Activated CD8-positive, alpha-beta T cell treated with anti-CD3 and anti-CD28 coated beads, Interleukin-2, amount 10 ng/mL, durations not matched to agents 7 days and 5 days (primary cell): ENCODE results near the gene YARS1. TPM values are rescaled to one million over a fixed set of nuclear protein-coding genes. Genes with fewer than 3 reads are reported as not detected.
A peak's percentile ranks its signal among the peaks of the same experiment; 100 is the strongest.

Experiments used
- ATAC-seq: fragments of 150-1000 bp; cut with Tn5 transposase; one replicate; pipeline ENCODE4 v1.10.0; 2021; ENCODE audit warnings: moderate library complexity
- CTCF ChIA-PET: fragments of 350-600 bp; sonication (Branson Sonifier 250); formaldehyde crosslinking; loops from one replicate; lab custom pipeline; 2021; ENCODE audit warnings: antibody characterized with exemption; lab: Charles Lee
- POLR2A ChIA-PET: fragments of 350-600 bp; sonication (Branson Sonifier 250); formaldehyde crosslinking; loops from one replicate; lab custom pipeline; 2021; ENCODE audit warnings: antibody characterized with exemption; lab: Charles Lee
- DNase-seq: peaks from one replicate; pipeline ENCODE4 v3.0.0-alpha.2; 2020
- H3K27ac Mint-ChIP-seq: one replicate; pipeline ENCODE4 v1.8.0; 2021; ENCODE audit warnings: mild to moderate bottlenecking, mixed read lengths
- H3K27me3 Mint-ChIP-seq: one replicate; pipeline ENCODE4 v1.8.0; 2021; ENCODE audit warnings: low read depth, mixed read lengths
- H3K36me3 Mint-ChIP-seq: one replicate; pipeline ENCODE4 v1.8.0; 2021; ENCODE audit warnings: low read depth, mixed read lengths
- H3K4me1 Mint-ChIP-seq: one replicate; pipeline ENCODE4 v1.8.0; 2021; ENCODE audit warnings: low read depth, mixed read lengths
- H3K4me3 Mint-ChIP-seq: one replicate; pipeline ENCODE4 v1.8.0; 2021; ENCODE audit warnings: mild to moderate bottlenecking, mixed read lengths
- H3K9me3 Mint-ChIP-seq: one replicate; pipeline ENCODE4 v1.8.0; 2022; ENCODE audit warnings: mixed read lengths; ENCODE audit not compliant: insufficient read depth
- total RNA-seq, 2 experiments: library from RNA; stranded (reverse); gene quantifications; one replicate each; pipeline ENCODE4 v1.2.3, GENCODE V29; 2021

YARS1 gene
- total RNA-seq, 2 experiments from 2014 or later, result 175 to 189 TPM

- H3K27me3 Mint-ChIP-seq, result peaks cover 2% of the 10 kb centered on the region
- no peaks in the 10 kb centered on the region for H3K36me3 Mint-ChIP-seq
- ChIA-PET CTCF (interaction anchor here (2.7 kb wide), 1 partner anchor 22 kb away, joined by 11 read pairs; no protein-coding TSS in a partner anchor), POLR2A (no interaction called here)
- DNase-seq (no peak), ATAC-seq (no peak)
- H3K27ac Mint-ChIP-seq, result no peak overlapping the region
- no peak overlapping the region for H3K4me3 Mint-ChIP-seq
- no peaks in the 10 kb centered on the region for H3K9me3 Mint-ChIP-seq
- H3K4me1 Mint-ChIP-seq, result peaks cover 4% of the 10 kb centered on the region
Measured at GRCh38 chr1:32733582-32734321, 83.4 kb downstream of the YARS1 start.

- ChIA-PET CTCF (interaction anchor here (0.8 to 3.9 kb wide), 3 partner anchors 17 to 144 kb away, joined by 3 to 29 read pairs (median 3); no protein-coding TSS in a partner anchor), POLR2A (no interaction called here)
- ATAC-seq, result no peak
- no peak for DNase-seq
- peaks cover 5% of the 10 kb centered on the region for H3K27me3 Mint-ChIP-seq
- peaks cover 17% of the 10 kb centered on the region for H3K4me1 Mint-ChIP-seq
- no peaks in the 10 kb centered on the region for H3K36me3 Mint-ChIP-seq
- no peaks in the 10 kb centered on the region for H3K9me3 Mint-ChIP-seq
- no peak overlapping the region for H3K4me3 Mint-ChIP-seq
- H3K27ac Mint-ChIP-seq, result no peak overlapping the region
Measured at GRCh38 chr1:32729254-32730046, 87.7 kb downstream of the YARS1 start.

- ChIA-PET CTCF (interaction anchor here (0.7 to 3.9 kb wide), 3 partner anchors 17 to 144 kb away, joined by 3 to 29 read pairs (median 3); no protein-coding TSS in a partner anchor), POLR2A (no interaction called here)
- Mint-ChIP-seq H3K9me3 (no peaks in the 10 kb centered on the region), H3K36me3 (no peaks in the 10 kb centered on the region), H3K4me1 (peaks cover 18% of the 10 kb centered on the region), H3K27me3 (peaks cover 5% of the 10 kb centered on the region), H3K4me3 (no peak overlapping the region), H3K27ac (no peak overlapping the region)
- no peak for DNase-seq
- no peak for ATAC-seq
Measured at GRCh38 chr1:32728413-32729077, 88.6 kb downstream of the YARS1 start.

DNA sequence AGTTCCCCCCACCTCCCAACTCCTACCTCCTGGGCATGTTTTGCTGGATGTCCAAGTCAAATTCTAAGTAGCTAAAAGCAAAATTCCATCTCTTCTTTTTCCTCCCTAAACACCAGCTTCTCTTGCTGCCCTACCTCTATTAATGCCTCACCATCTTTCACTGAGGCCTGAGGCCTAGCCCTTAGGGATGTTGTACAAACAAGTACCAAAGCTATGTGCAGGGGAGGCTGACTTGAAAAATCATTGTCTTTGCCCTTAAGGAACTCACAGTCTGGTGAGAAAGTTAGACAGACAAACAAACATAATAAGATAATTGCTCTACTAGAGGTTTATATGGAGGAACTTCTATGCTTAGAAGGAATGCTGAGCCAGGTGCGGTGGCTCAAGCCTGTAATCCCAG is 89.3 kb downstream of the YARS1 start:
- POLR2A ChIA-PET, result no interaction called here

GRCh38 chr1:32725615-32725982 is 91.6 kb downstream of the YARS1 start:
- Mint-ChIP-seq H3K4me3 (no peak overlapping the region), H3K9me3 (no peaks in the 10 kb centered on the region), H3K36me3 (no peaks in the 10 kb centered on the region), H3K27me3 (peaks cover 5% of the 10 kb centered on the region), H3K4me1 (peaks cover 14% of the 10 kb centered on the region), H3K27ac (peak overlapping the region; percentile 28)
- ChIA-PET POLR2A (no interaction called here), CTCF (interaction anchor here (1.7 kb wide), 1 partner anchor 13 kb away, joined by 17 read pairs; no protein-coding TSS in a partner anchor)
- ATAC-seq, result no peak
- DNase-seq, result no peak

More for the DNA sequence above, 89.3 kb downstream of the YARS1 start:
- Mint-ChIP-seq H3K36me3 (no peaks in the 10 kb centered on the region), H3K9me3 (no peaks in the 10 kb centered on the region), H3K4me3 (no peak overlapping the region), H3K27ac (no peak overlapping the region), H3K4me1 (peaks cover 18% of the 10 kb centered on the region), H3K27me3 (peaks cover 7% of the 10 kb centered on the region)
- no peak for ATAC-seq
- CTCF ChIA-PET, result interaction anchor here (0.7 to 3.9 kb wide), 2 partner anchors 16 to 144 kb away, joined by 3 to 29 read pairs; no protein-coding TSS in a partner anchor
- no peak for DNase-seq

Other genes starting within 250 kb of the YARS1 start
- gene ZBTB8OS, start 166.8 kb downstream of the YARS1 start, total RNA-seq, result 10 to 100 TPM; 50.5 to 54.1 TPM
- gene RBBP4, start 166.2 kb downstream of the YARS1 start, total RNA-seq, result 100 to 1,000 TPM; 290 to 298 TPM
- gene SYNC, start 114.6 kb downstream of the YARS1 start, total RNA-seq, result not detected
- 10 to 100 TPM; 78.3 to 78.9 TPM for gene S100PBP, start 295 bp upstream of the YARS1 start, total RNA-seq
- not detected for gene FNDC5, start 53.6 kb upstream of the YARS1 start, total RNA-seq
- gene HPCA, start 69.1 kb upstream of the YARS1 start, total RNA-seq, result not detected
- not detected for gene TMEM54, start 84.0 kb upstream of the YARS1 start, total RNA-seq
- gene RNF19B, start 147.5 kb upstream of the YARS1 start, total RNA-seq, result 10 to 100 TPM; 14.0 to 15.8 TPM
- 100 to 1,000 TPM; 206 to 215 TPM for gene AK2, start 219.5 kb upstream of the YARS1 start, total RNA-seq